Measurements from ENCODE around the gene IRX4.
"Not testable (repeated sequence)": the region's sequence is repeated elsewhere in the genome, so short reads cannot be mapped to it uniquely, and the experiment has no call there.

The IRX4 gene

DNA sequence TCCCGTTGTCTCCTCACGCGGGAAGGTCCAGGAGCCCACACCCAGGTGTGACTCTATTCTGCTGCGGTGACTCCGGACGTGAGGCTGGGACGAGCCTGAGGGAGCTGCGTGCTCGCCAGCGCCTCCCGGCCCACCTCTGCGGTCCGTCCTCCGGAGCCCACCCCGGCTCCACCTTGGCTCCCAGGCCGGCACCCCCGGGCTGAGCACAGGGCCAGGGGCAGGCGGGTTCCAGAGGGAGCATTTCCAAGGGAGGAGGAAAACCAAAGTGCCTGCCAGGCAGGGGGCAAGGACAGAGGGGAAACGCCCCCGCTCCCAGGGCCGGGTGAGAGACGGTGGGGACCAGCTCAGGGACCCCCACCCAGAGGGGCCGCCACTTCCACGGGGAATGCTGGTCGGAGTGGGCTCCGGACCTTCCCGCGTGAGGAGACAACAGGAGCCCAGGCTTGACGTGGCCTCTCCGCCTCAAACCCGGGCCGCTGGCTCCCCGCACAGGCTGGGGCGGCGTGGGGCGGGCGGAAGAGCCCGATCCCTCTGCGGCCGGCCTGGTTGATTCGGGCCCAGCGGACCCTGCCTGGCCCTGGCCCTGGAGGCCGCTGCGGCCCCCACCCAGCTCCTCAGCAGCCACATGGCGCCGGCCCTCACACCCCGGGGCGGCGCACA is 26.0 kb downstream of the IRX4 start:
- no peak for DNase-seq

- no peak for DNase-seq
Observed at GRCh38 chr5:1855596-1855995, 27.1 kb downstream of the IRX4 start.

DNA sequence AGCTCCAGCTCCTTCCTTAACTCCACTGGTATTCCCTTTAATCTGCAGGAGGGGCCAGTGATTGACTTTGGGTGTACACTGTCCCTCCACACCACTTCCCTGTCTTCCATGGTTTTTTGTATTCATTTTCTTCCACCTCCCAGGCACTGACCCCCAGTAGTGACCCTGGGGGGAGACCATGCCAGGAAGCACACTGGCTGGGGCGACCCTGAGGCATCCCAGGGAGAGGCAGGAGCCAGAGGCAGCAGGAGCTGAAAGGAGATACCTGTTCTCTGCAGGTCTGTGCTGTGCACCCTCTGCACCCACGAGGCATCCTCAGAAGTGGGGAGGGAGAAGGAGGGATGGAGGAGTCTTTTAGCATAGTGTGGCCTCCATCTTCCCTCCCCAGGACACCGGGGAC is 27.6 kb downstream of the IRX4 start:
- no peak for DNase-seq

- no peak for DNase-seq
Observed at GRCh38 chr5:1853531-1853930, 29.2 kb downstream of the IRX4 start.

DNA sequence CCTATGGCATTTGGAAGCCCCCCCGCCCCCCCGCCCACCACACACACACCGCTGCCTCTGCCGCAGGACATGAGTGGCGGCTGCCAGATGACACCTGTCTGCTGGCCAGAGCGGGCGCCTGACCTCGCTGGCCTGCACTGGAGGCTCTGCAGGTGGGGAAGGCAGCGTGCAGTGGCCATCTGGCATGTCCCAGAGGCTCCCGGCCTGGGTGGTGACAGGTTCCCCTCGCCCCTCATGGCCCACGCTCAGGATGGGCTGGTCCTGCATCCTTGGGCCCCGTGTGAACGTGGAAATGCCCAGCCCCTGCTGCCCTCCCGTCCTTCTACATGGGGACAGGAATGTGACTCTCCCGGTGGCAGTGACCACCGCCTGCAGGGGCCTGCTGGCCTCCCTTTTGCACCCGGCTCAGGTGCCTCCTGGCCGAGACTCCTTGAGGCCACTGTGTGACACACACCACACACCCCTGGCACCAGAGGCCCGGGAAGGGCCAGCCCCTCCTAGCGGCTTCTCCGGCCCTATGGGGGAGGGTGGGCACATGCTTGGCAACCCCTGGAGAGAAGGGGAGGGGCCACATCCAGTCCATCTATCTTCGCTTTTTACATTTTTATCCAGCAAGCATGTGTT is 30.3 kb downstream of the IRX4 start:
- DNase-seq: no peak

- DNase-seq: no peak
Observed at GRCh38 chr5:1851290-1851934, 31.3 kb downstream of the IRX4 start.

DNA sequence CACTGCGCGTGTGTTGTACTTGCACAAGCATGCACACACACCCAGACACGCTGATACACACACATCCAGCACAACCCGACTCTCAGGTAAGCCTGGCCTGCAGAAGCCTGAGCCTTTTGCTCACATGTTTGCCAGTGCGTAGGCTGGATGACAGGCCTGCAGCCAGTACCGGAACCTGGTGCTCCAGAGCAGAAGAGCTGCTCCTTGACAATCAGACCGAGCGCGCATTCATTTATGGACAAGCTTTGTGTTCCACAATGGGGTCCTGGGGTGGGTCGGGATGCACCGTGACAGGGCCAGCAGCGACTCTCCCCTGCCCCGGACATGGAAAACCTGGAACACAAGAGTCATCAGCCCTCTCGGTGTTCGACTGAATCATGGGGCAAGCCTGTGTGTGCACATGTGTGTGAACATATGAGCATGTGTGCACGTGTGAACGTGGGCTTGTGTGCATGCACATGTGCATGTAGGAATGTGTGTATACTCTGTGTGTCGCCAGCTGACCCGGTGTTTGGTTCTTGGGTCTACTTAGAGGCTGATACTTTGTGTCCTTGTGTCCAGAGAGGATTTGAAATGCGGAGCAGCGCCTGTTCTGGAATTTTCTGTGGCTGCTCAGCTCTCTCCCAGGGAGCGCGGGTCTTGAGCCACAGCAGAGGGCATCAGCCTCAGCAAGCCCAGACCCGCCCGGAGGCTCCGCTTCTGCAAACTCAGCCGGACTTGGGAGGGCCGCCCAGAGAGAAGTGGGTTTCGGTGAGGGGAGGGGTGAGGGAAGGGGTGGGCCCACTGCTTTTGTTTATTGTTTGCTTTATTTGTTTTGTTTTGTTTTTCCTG is 32.2 kb downstream of the IRX4 start:
- DNase-seq: no peak

DNA sequence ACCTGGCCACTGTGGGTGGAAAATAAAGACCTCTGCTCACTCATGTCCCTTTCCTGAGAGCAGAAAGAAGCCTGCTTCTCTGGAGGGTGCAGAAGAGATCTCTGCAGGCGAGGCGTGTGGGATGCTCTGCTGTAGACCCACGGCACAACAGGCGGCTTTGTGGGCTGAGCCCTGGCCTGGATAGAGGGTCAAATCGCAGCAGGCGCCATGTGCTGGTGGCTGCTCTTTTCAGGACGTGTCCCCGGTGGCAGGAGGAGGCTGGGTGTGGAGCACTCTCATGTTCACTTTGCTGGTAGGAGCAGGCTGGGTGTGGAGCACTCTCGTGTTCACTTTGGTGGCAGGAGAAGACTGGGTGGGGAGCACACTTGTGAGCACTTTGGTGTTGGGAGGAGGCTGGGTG is 35.1 kb downstream of the IRX4 start:
- DNase-seq: no peak

- no peak for DNase-seq
Observed at GRCh38 chr5:1847056-1847455, 35.7 kb downstream of the IRX4 start.

DNA sequence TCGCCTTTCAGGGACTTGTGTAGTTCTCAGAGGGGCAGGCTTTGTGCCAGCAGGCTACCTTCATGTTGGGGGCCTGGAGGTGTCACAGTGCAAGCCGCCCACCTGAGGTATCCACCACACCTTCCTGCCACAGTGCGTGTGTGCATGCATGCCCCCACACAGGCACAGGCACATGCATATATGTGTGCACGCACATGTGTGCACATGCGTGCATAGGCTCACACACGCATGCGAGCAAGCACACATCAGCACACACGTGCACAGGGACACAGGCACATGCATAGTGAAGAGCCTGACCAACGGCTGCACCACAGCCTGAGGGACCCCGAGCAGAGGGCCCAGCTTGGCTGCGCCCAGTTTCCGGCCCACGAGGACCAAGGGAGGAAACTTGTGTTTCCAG is 36.1 kb downstream of the IRX4 start:
- DNase-seq: no peak

GRCh38 chr5:1845696-1846095 is 37.0 kb downstream of the IRX4 start:
- DNase-seq: no peak

GRCh38 chr5:1844708-1845436 is 37.9 kb downstream of the IRX4 start:
- no peak for DNase-seq

DNA sequence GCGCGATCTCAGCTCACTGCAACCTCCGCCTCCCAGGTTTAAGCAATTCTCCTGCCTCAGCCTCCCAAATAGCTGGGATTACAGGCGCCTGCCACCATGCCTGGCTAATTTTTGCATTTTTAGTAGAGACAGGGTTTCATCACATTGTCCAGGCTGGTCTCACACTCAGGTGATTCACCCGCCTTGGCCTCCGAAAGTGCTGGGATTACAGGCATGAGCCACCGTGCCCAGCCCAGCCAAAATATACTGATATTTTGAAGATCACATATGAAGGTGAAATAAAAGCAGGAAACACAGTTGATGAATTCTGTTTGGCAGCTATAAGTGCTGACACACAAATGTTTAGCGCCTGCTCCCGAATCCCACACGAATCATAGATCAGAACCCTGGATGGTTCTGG is 39.0 kb downstream of the IRX4 start:
- not testable (repeated sequence) for DNase-seq

DNA sequence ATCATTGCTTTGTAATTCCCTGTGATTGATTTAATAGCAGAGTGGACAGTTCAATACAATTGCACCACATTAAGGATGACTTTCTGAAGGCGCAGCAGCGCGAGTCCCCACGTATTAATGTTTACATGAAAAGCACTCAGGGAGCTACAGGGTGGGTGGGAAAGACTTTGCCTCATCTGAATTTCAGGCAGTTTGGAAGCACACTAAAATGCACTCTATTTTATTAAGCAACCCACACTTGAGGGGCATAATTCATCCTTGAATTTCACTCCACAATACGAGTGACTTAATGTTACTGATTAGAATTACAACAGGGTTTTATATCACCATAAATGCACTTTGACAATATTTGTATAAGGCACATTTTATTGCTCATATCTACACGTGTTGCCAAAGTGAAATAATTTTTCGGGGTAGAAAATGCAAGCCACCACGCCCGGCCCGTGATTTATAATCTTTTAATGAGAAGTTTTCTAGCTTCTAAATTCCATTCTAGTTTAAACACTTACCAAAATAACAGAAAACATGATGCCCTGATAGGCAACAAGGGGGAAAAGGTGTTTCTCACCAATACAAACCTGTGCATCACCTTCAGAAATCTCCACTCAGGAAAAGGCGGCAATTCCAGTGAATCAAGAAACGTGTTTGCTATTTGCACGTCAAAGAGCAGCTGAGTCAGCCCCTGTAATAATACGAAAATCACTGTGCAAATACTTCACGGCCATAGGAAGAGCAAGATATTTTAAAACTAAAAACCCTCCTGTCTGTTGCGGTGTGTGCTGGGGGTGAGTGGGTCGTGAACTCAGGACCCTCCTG is 40.5 kb downstream of the IRX4 start:
- DNase-seq: no peak

DNA sequence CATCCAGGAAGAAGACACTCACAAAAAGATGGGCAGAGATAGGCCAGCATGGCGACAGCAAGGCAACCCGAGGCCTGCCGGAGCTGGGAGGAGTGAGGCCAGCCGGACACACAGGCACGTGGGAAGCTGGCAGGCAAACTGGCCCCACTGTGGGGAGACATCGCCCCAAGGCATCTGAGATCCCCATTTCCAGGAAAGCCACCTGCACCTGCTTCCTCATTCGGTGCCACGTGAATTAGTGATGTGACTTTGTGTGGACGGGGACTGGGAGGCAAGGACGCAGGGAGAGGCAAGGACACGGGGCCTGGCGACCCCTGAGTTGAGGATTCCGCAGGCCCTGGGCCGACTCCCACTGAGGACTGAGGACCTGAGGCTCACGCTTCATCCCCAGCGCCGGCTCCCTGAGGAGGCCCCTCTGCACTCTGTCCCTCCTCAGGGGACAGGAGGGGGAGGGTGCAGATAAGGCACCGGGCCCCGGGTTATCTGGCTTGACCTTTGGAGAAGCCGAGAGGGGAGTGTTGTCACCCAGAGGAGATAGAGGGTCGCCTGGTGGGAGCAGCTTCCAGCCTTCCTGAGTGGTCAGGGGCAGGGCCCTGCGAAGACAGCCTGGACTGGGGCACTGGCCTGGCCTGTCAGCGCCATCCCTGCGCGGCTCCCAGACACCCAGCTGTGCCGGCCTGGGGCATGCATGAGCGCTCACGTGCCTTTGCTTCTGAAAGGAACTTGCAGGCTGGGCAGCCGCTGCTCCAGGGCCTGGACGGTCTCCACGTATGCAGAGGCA is 41.8 kb downstream of the IRX4 start:
- no peak for DNase-seq

GRCh38 chr5:1840071-1840547 is 42.6 kb downstream of the IRX4 start:
- no peak for DNase-seq

GRCh38 chr5:1838013-1838412 is 44.7 kb downstream of the IRX4 start:
- no peak for DNase-seq

GRCh38 chr5:1836891-1837880 is 45.5 kb downstream of the IRX4 start:
- DNase-seq: no peak

DNA sequence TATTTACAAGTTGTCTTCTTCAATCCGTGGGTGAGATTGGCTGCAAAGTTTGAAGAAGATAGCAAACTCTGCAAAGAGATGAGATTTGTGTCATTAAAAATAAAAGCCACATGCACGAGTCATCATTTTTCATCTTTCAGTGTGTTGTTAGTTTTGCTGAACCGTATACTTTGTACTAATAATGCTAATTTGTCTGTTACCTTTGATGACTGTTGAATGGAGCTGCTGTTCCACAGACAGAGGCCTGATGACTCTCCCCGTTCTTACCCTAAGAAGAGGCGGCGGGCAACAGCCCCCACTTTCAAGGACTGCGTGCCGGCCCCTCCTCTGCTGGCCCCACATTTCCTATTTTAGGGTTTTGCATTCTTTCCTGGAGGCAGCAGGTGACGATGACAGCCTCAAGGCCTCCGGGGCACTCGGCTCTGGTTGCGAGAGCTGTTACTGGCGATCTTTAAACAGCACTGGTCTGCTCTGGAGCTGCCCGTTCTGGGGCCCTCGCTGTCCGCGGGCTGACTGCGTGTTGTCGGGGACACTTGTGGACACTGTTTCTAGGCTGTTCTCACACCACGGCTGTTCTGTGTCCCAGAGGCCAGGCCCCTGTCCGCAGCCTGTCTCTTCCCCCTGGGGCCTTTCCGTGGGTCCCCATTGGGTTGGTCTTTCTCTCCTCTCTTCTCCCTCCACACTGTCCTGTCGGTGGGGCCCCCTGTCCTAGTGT is 46.4 kb downstream of the IRX4 start:
- DNase-seq: no peak

Data from OCI-M1 (cell line).